Upper lobe of left lung (tissue), 4 donors: ENCODE measurements around the gene SERPINF2.

Source experiments
- CTCF ChIP-seq, 6 experiments: fragments of 450-650 bp in 4 of 6; fragments of 200-600 bp in 2 of 6; sonication (generic) in 2 of 6; IDR thresholded peaks; one replicate each; pipeline ENCODE4 v1.5.1; 2016 to 2019; ENCODE audit warnings: antibody characterized with exemption in 6 of 6
- EP300 ChIP-seq, 4 donors: sonication (generic); formaldehyde crosslinking; IDR thresholded peaks; one replicate each; pipeline ENCODE4 v1.5.1; 2017; ENCODE audit warnings: antibody characterized with exemption in 4 of 4, control low read depth in 2 of 4
- POLR2A ChIP-seq, 4 donors: fragments of 450-650 bp; IDR thresholded peaks; one replicate each; pipeline ENCODE4 v1.5.1; 2016 to 2017; ENCODE audit warnings: antibody characterized with exemption in 4 of 4, mild to moderate bottlenecking in 2 of 4
- POLR2AphosphoS5 ChIP-seq, 2 donors: sonication (generic); formaldehyde crosslinking; IDR thresholded peaks; one replicate each; pipeline ENCODE4 v1.5.1; 2017; ENCODE audit warnings: antibody characterized with exemption in 2 of 2

GRCh38 chr17:1797323-1797722, 54.7 kb downstream of the SERPINF2 start:
- TF ChIP-seq POLR2A (IDR thresholded peaks at IDR 0.05) (no peak), EP300 (IDR thresholded peaks at IDR 0.05) (no peak), POLR2AphosphoS5 (IDR thresholded peaks at IDR 0.05) (no peak), CTCF (IDR thresholded peaks at IDR 0.05) (no peak)
